Fibroblast of mammary gland (primary cell): ENCODE results near the gene ARID4A.

Experiments used
- DNase-seq: peaks from one replicate; pipeline ENCODE4 v3.0.0-alpha.2; 2010; ENCODE audit warnings: low read depth
- H3K4me3 ChIP-seq: 2 replicates; pipeline ENCODE4 v1.5.1; 2011; ENCODE audit warnings: low read depth, mild to moderate bottlenecking, low read length, moderate library complexity; ENCODE audit not compliant: control insufficient read depth
- TF ChIP-seq, protein P1 (sequence below): conservative IDR thresholded peaks from 2 replicates; pipeline ENCODE4 v1.5.1; 2011; ENCODE audit warnings: low read depth, low read length, inconsistent platforms; ENCODE audit not compliant: control insufficient read depth, insufficient read depth

Gene ARID4A

DNA sequence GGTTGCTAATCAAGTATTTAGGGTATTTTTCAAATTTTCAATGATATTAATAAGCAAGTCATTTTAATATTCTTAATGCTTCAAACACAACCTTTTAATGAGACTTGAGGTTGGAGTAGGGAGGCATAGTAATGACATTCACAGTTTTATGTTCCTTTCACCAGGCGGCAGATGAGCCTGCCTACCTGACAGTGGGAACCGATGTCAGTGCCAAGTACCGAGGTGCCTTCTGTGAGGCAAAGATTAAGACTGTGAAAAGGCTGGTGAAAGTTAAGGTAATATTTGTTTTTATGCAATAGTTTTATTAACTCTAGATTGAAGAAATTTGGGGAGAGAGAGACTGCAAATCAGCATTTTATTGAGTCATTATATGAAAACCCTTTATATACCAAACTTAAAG lies 3.1 kb downstream of the ARID4A start:
- TF ChIP-seq, protein P1, sequence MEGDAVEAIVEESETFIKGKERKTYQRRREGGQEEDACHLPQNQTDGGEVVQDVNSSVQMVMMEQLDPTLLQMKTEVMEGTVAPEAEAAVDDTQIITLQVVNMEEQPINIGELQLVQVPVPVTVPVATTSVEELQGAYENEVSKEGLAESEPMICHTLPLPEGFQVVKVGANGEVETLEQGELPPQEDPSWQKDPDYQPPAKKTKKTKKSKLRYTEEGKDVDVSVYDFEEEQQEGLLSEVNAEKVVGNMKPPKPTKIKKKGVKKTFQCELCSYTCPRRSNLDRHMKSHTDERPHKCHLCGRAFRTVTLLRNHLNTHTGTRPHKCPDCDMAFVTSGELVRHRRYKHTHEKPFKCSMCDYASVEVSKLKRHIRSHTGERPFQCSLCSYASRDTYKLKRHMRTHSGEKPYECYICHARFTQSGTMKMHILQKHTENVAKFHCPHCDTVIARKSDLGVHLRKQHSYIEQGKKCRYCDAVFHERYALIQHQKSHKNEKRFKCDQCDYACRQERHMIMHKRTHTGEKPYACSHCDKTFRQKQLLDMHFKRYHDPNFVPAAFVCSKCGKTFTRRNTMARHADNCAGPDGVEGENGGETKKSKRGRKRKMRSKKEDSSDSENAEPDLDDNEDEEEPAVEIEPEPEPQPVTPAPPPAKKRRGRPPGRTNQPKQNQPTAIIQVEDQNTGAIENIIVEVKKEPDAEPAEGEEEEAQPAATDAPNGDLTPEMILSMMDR = no peak
- H3K4me3 ChIP-seq = no peak overlapping the region
- DNase-seq = no peak

DNA sequence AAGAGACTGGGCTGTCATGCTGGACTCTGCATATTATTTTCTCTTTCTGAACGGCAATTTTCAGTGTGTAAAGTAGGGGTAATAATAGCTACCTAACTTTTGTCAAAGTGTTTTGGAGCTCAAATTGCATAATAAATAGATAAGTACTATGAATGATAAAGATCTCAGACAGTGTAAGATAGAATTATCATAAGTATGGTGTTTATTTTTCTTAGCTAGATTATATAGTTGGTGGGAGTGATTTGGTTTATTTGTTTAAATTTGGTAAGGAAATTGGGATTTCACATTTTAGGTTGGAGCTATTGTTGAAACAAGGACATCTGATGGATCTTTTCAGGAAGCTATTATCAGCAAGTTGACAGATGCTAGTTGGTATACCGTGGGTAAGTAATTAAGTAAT lies 7.4 kb downstream of the ARID4A start:
- no peak overlapping the region for H3K4me3 ChIP-seq
- DNase-seq = no peak
- TF ChIP-seq, protein P1 = no peak

DNA sequence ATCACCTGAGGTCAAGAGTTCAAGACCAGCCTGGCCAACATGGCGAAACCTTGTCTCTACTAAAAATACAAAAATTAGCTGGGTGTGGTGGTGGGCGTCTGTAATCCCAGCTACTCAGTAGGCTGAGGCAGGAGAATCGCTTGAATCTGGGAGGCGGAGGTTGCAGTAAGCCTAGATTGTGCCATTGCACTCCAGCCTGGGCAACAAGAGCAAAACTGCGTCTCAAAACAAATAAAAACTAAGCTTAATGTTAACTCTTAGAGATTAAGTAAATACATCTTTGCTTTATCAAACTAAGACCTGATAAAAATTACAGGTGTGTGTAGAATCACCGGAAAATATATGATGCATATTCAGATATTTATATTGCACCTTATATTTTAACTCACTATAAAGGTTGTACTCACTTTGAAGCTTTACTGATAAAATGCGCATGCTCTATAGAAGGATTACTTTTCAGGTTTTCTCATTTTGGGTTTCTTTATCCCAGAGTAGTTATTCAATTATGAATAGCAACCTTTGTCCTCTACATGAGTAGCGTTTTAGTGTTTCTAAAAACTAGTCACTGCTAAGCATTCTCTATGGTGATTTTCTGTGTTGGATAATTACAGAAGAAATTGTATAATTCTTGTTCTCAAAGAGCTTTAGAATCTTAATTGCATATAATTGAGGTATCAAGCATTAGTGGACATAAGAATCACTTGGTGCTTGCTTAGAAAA lies 9.4 kb downstream of the ARID4A start:
- no peak overlapping the region for H3K4me3 ChIP-seq
- no peak for DNase-seq
- TF ChIP-seq, protein P1 = no peak

DNA sequence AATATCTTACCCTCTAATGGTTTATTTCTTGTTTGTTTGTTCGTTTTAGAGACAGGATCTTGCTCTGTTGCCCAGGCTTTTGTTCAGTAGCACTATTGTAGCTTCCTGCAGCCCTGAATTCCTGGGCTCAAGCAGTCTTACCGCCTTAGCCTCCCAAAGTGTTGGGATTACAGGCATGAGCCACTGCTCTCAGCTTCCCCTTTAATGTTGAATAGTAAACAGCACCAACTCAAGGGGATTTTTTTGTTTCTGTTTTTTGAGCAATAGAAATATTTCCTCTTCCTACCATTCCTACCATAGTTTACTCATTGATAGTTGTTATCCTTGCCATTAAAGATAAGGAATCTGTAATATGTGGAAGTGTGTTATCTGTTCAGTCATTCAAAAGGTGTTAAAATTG lies 10.7 kb downstream of the ARID4A start:
- DNase-seq = no peak
- TF ChIP-seq, protein P1 = no peak
- no peak overlapping the region for H3K4me3 ChIP-seq

DNA sequence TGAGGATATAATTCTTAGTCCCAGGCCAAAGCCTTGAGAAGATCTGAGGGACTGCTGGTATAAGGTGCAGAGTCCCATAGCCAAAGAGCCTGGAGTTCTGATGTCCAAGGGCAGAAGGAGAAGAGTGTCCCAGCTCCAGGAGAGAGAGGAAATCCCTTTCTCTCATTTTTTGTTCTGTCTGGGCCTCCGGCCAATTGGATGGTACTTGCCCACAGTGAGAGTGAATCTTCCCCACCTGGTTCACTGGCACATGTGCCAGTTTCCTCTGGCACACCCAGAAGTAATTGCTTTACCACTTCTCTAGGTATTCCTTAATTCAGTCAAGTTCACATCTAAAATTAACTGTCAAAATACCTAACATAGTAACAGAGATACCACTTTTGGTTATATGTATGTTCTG lies 15.3 kb downstream of the ARID4A start:
- no peak for DNase-seq
- TF ChIP-seq, protein P1 = no peak
- no peak overlapping the region for H3K4me3 ChIP-seq

DNA sequence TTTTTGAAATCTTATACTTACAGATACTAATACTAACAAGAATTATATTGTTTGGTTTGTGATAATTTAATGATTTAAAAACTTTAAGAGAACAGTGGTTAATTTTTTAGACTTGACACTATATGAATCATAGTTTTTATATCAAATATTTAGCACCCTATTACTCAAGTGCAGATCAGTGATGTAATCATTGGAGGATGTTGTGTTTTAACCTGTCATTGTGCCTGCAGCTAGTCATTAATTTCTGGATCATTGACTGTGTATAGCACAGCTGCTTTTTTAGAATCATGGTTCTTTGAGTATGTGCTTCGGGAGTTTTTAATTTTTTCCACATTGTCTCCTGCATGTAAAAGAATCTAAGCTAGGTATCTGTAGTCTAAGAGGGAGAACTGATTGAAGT lies 17.3 kb downstream of the ARID4A start:
- DNase-seq = no peak
- H3K4me3 ChIP-seq = no peak overlapping the region
- TF ChIP-seq, protein P1 = no peak

DNA sequence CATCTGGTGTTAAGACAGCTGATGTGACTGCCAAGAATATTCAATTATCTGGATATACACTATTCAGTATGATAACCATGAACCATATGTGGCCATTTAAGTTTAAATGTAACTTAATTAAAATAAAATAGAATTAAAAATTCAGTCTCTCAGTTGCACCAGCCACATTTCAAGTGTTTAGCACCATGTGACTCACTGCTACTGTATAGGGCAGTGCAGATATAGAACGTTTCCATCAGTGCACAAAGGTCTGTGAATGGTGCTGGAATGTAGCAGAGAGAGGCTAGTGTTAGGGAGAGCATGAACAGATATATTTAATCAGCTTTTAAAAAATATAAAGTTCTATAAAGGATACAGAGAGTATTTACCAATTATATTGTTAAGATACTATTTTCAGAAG lies 28.7 kb downstream of the ARID4A start:
- TF ChIP-seq, protein P1 = no peak
- no peak overlapping the region for H3K4me3 ChIP-seq
- no peak for DNase-seq
